Smooth muscle cell (in vitro differentiated cells): ENCODE results near the gene IRF6. TPM values are rescaled to one million over a fixed set of nuclear protein-coding genes. Genes with fewer than 3 reads are reported as not detected.

Experiments used
- DNase-seq: peaks from one replicate; lab custom pipeline; 2025; ENCODE audit not compliant: unreplicated experiment; lab: John Stamatoyannopoulos, UW
- H2AFZ ChIP-seq: fragments of 200-600 bp; sonication (generic); 2 replicates; pipeline ENCODE4 v1.6.0; 2016; ENCODE audit warnings: antibody characterized with exemption, low read depth, mild to moderate bottlenecking
- H3F3A ChIP-seq: fragments of 200-600 bp; sonication (generic); 2 replicates; pipeline ENCODE4 v1.6.0; 2017; ENCODE audit warnings: antibody characterized with exemption, low read depth
- H3K27ac ChIP-seq: fragments of 200-600 bp; sonication (generic); 2 replicates; pipeline ENCODE4 v1.5.1; 2016; ENCODE audit warnings: low read depth, mild to moderate bottlenecking
- H3K27me3 ChIP-seq: fragments of 200-600 bp; sonication (generic); 2 replicates; pipeline ENCODE4 v1.6.1; 2016; ENCODE audit warnings: low read depth, mild to moderate bottlenecking
- H3K36me3 ChIP-seq: fragments of 200-600 bp; sonication (generic); 2 replicates; pipeline ENCODE4 v1.5.1; 2016; ENCODE audit warnings: low read depth
- H3K4me1 ChIP-seq: fragments of 200-600 bp; sonication (generic); 2 replicates; pipeline ENCODE4 v1.5.1; 2016; ENCODE audit warnings: low read depth
- H3K4me2 ChIP-seq: fragments of 200-600 bp; sonication (generic); 2 replicates; pipeline ENCODE4 v1.6.0; 2016; ENCODE audit warnings: mild to moderate bottlenecking
- H3K4me3 ChIP-seq: fragments of 200-600 bp; sonication (generic); 2 replicates; pipeline ENCODE4 v1.5.1; 2016; ENCODE audit warnings: mild to moderate bottlenecking
- H3K79me2 ChIP-seq: fragments of 200-600 bp; sonication (generic); 2 replicates; pipeline ENCODE4 v1.6.0; 2016; ENCODE audit warnings: low read depth, mild to moderate bottlenecking
- H3K9ac ChIP-seq: fragments of 200-600 bp; sonication (generic); 2 replicates; pipeline ENCODE4 v1.6.0; 2016; ENCODE audit warnings: low read depth
- H3K9me3 ChIP-seq: fragments of 200-600 bp; sonication (generic); replicated peaks from 2 replicates; pipeline ENCODE4 v1.5.1; 2016; ENCODE audit warnings: low read depth
- H4K20me1 ChIP-seq: fragments of 200-600 bp; sonication (generic); 2 replicates; pipeline ENCODE4 v1.6.0; 2016; ENCODE audit warnings: low read depth
- CTCF ChIP-seq: fragments of 200-600 bp; sonication (generic); IDR thresholded peaks from 2 replicates; pipeline ENCODE4 v1.5.1; 2017; ENCODE audit warnings: borderline replicate concordance, mild to moderate bottlenecking, antibody characterized with exemption; ENCODE audit not compliant: insufficient read depth, poor library complexity, severe bottlenecking
- WGBS: methylation state at CpG from one replicate; pipeline ENCODE4 v1.1.7; 2016; ENCODE audit warnings: low lambda C conversion rate; 5-methylcytosine and 5-hydroxymethylcytosine counted together
- polyA plus RNA-seq: library from polyadenylated mRNA; unstranded; fragments of >200 nt; fragmentation: Nextera tagmentation; extraction: Ambion mirVana; gene quantifications from 2 replicates; pipeline ENCODE4 v1.2.1, GENCODE V29; 2016
- total RNA-seq: library from RNA; depleted of rRNA; stranded (reverse); fragments of >200 nt; gene quantifications from 2 replicates; pipeline ENCODE4 v1.2.3, GENCODE V29; 2014

The IRF6 gene
- total and polyA plus RNA-seq, 2 experiments from 2014 or later = 18.1 to 59.6 TPM

DNA sequence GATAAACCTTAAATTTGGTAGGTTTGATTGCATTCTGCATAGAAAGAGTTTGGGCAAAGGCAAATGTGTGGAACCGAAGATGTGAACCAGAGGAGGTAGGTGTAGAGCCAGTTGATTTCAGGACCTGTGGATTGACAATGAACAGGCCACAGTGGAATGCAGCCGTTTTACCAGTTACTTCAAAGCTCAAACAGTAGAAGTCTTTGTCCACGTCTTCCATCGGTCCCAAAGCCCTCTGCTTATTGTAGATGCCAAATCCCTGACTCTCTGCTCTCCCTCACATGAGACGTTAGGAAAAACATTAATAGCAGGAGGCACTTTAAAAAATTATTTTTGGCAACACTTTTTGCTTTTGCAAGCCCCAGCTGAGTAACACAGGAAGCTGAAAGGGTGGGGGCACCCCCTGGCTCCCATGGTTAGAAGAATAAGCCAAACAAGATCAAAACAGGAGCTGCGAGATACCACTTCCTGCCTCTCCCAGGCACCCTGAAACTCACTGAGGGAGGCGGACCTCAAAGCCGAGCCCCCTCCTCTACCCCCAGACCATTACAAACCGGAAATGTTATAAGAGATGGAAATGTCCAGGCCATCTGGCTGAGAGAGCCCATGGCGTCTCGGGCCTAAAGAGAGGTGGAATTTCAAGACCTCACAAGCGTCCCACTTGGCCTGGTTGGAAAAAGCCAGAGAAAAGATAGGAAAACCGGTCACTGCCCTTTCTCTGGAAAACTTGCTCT, 36.6 kb downstream of the IRF6 start:
- H3F3A ChIP-seq = peaks cover 6% of the 10 kb centered on the region
- no peaks in the 10 kb centered on the region for H3K9me3 ChIP-seq
- WGBS = 23% methylated on average over 13 of the region's 13 CpGs
- H3K36me3 ChIP-seq = no peaks in the 10 kb centered on the region
- H3K27me3 ChIP-seq = no peaks in the 10 kb centered on the region
- peak overlapping the region; percentile 75 for H2AFZ ChIP-seq
- peak overlapping the region; percentile 56 for H3K4me2 ChIP-seq
- H3K4me3 ChIP-seq = no peak overlapping the region
- H3K27ac ChIP-seq = peak overlapping the region; percentile 80
- H3K9ac ChIP-seq = peak overlapping the region; percentile 8
- DNase-seq = no peak
- no peaks in the 10 kb centered on the region for H3K79me2 ChIP-seq
- peaks cover 4% of the 10 kb centered on the region for H3K4me1 ChIP-seq
- TF ChIP-seq CTCF = no peak
- H4K20me1 ChIP-seq = no peaks in the 10 kb centered on the region

DNA sequence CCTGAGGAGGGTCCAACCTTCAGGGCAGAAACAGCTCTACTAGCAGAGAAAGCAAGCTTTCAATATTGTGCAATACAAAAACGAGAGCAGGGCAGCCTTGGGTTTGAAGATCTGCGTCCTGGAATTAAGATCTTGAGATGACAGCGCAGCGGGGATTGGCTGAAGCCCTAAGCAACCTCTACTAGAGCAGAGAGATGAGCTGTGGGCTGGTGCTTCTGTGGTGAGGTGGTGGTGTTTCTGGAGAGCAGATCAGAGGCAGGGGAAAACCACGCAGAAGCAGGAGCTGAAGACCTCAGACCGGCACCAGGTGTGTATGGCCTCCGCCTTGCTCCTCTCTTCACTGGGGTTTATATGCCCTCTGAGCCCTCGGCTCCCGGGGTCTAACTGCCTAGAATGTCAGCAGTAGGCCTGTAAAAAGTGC, 37.6 kb downstream of the IRF6 start:
- Histone ChIP-seq H3K4me2 (no peak overlapping the region), H3K27ac (no peak overlapping the region), H3K36me3 (no peaks in the 10 kb centered on the region)

GRCh38 chr1:209767706-209768105, 38.2 kb downstream of the IRF6 start:
- Histone ChIP-seq H2AFZ (no peak overlapping the region), H3K79me2 (no peaks in the 10 kb centered on the region), H3K36me3 (no peaks in the 10 kb centered on the region), H3K9ac (no peak overlapping the region), H3K4me1 (peaks cover 4% of the 10 kb centered on the region), H3K27ac (no peak overlapping the region), H3K4me2 (no peak overlapping the region), H3K4me3 (no peak overlapping the region), H3K27me3 (no peaks in the 10 kb centered on the region), H4K20me1 (no peaks in the 10 kb centered on the region), H3K9me3 (no peaks in the 10 kb centered on the region), H3F3A (peaks cover 6% of the 10 kb centered on the region)
- no peak for TF ChIP-seq CTCF
- DNase-seq = no peak

More for the DNA sequence above, 37.6 kb downstream of the IRF6 start:
- H2AFZ ChIP-seq = no peak overlapping the region
- peaks cover 6% of the 10 kb centered on the region for H3F3A ChIP-seq
- no peak overlapping the region for H3K4me3 ChIP-seq
- H4K20me1 ChIP-seq = no peaks in the 10 kb centered on the region
- H3K4me1 ChIP-seq = peaks cover 4% of the 10 kb centered on the region
- H3K27me3 ChIP-seq = no peaks in the 10 kb centered on the region
- no peak for DNase-seq
- H3K79me2 ChIP-seq = no peaks in the 10 kb centered on the region
- 78% methylated on average over 9 of the region's 9 CpGs for WGBS
- TF ChIP-seq CTCF = no peak
- no peak overlapping the region for H3K9ac ChIP-seq
- no peaks in the 10 kb centered on the region for H3K9me3 ChIP-seq

DNA sequence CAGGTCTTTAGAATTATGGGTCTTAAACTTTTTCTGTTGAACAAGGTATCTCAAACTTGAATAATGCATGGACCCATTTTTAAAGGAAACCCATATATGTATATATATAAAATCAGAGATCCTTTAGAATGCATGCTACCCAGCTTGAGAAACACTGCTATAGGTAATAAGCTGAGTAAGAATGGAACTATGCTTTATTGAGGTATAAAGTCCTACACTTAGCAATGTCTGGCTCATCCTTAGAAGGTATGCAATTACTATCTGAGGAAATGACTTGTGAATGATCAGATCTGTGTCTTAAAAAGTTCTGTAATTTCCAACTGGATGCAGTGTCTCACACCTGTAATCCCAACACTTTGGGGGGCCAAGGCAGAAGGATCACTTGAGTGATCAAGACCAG, 38.8 kb downstream of the IRF6 start:
- no peak overlapping the region for H3K9ac ChIP-seq
- H3K79me2 ChIP-seq = no peaks in the 10 kb centered on the region
- H3K27me3 ChIP-seq = no peaks in the 10 kb centered on the region
- H3K4me1 ChIP-seq = peaks cover 4% of the 10 kb centered on the region
- no peak overlapping the region for H3K4me3 ChIP-seq
- H3K9me3 ChIP-seq = no peaks in the 10 kb centered on the region
- no peaks in the 10 kb centered on the region for H4K20me1 ChIP-seq
- H2AFZ ChIP-seq = no peak overlapping the region
- no peak for TF ChIP-seq CTCF
- no peak overlapping the region for H3K27ac ChIP-seq
- H3K4me2 ChIP-seq = no peak overlapping the region
- DNase-seq = no peak
- H3K36me3 ChIP-seq = no peaks in the 10 kb centered on the region
- H3F3A ChIP-seq = peaks cover 6% of the 10 kb centered on the region
